Measurements from ENCODE around the gene ERN2.

The ERN2 gene

GRCh38 chr16:23691483-23692189, 21.4 kb downstream of the ERN2 start:
- POLR2A ChIA-PET, result interaction anchor here (0.7 kb wide), 1 partner anchor 36 kb away, joined by 3 read pairs; no protein-coding TSS in a partner anchor
- DNase-seq (ENCODE audit: extremely low spot score), result no peak
- CTCF ChIA-PET, result no interaction called here
- TF ChIP-seq NFRKB (IDR thresholded peaks at IDR 0.05) (no peak), PKNOX1 (IDR thresholded peaks at IDR 0.05) (no peak), ARNT (IDR thresholded peaks at IDR 0.05) (no peak), ELF4 (IDR thresholded peaks at IDR 0.05) (no peak), ZNF384 (IDR thresholded peaks at IDR 0.05) (no peak), FOXM1 (IDR thresholded peaks at IDR 0.05; ENCODE audit: borderline replicate concordance) (no peak)

DNA sequence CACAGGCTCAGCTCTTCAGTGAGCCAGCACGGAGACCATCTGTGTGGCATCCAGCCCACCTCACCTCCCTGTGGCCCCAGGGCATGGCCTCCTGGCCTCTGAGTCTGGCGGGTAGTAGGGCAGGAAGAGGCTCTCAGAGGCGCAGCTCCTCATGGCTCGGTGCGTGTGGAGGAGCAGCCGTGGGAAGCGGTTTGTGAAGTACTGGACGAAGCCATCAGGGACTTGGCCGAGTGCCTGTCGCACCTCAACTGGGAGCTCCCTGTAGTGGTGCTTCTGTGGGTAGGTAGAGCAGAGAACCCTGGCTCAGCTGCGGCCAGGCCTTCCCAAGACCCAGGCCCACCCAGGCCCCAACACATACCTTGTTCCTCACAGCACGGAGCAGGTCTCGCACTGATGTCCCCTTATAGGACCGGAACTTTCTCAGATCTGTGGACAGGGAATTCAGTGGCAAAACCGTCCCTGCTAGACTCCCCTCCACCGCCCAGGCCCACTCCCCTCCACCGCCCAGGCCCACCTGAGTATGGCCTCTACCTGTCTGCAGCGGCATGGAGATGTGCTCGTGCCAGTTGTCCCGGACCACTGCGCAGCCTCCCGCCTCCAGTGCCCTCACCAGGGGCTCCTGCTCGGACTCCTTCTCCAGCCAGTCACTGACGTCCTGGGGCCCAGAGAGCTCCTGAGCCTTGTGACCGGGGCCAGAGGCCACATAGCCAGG, 22.1 kb downstream of the ERN2 start:
- POLR2A ChIA-PET, result interaction anchor here (0.7 to 1.3 kb wide), 2 partner anchors 11 to 37 kb away, joined by 3 to 8 read pairs; no protein-coding TSS in a partner anchor
- TF ChIP-seq ZNF384 (IDR thresholded peaks at IDR 0.05) (no peak), TARDBP (IDR thresholded peaks at IDR 0.05) (no peak), BHLHE40 (IDR thresholded peaks at IDR 0.05; ENCODE audit: borderline replicate concordance) (no peak), L3MBTL2 (conservative IDR thresholded peaks at IDR 0.05) (no peak), NFRKB (IDR thresholded peaks at IDR 0.05) (no peak), FOXM1 (IDR thresholded peaks at IDR 0.05; ENCODE audit: borderline replicate concordance) (no peak), ELF4 (IDR thresholded peaks at IDR 0.05) (no peak), FOXK2 (IDR thresholded peaks at IDR 0.05) (no peak), PKNOX1 (IDR thresholded peaks at IDR 0.05) (no peak), ARNT (IDR thresholded peaks at IDR 0.05) (no peak), SP1 (IDR thresholded peaks at IDR 0.05) (no peak), FOXA1 (IDR thresholded peaks at IDR 0.05) (no peak), HDGF (IDR thresholded peaks at IDR 0.05; ENCODE audit: borderline replicate concordance) (no peak), CTBP1 (IDR thresholded peaks at IDR 0.05; ENCODE audit: borderline replicate concordance) (no peak), LEF1 (IDR thresholded peaks at IDR 0.05; ENCODE audit: borderline replicate concordance) (no peak)
- no peak for DNase-seq (ENCODE audit: extremely low spot score)
- CTCF ChIA-PET, result interaction anchor here (0.6 kb wide), 1 partner anchor 162 kb away, joined by 3 read pairs; no protein-coding TSS in a partner anchor

DNA sequence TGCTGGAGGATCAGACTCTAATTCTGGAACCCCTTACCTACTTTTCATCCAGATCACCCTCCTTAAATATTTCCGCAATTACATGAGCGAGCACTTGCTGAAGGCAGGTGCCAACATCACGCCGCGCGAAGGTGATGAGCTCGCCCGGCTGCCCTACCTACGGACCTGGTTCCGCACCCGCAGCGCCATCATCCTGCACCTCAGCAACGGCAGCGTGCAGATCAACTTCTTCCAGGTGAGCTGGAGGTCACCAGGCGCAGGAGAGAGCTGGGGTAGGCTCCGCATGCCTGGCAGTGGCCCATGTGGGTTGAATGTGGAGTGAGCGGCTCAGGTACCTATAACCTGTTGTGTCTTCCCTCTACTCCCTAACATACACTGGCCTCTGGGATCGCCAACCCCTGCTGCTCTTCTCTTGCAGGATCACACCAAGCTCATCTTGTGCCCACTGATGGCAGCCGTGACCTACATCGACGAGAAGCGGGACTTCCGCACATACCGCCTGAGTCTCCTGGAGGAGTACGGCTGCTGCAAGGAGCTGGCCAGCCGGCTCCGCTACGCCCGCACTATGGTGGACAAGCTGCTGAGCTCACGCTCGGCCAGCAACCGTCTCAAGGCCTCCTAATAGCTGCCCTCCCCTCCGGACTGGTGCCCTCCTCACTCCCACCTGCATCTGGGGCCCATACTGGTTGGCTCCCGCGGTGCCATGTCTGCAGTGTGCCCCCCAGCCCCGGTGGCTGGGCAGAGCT, 23.4 kb downstream of the ERN2 start:
- TF ChIP-seq ELF4 (IDR thresholded peaks at IDR 0.05) (no peak), FOXK2 (IDR thresholded peaks at IDR 0.05) (no peak), ZNF384 (IDR thresholded peaks at IDR 0.05) (no peak), LEF1 (IDR thresholded peaks at IDR 0.05; ENCODE audit: borderline replicate concordance) (no peak), HDGF (IDR thresholded peaks at IDR 0.05; ENCODE audit: borderline replicate concordance) (no peak), PKNOX1 (IDR thresholded peaks at IDR 0.05) (no peak), FOXA1 (IDR thresholded peaks at IDR 0.05) (no peak), ARNT (IDR thresholded peaks at IDR 0.05) (no peak), TARDBP (IDR thresholded peaks at IDR 0.05) (no peak), FOXM1 (IDR thresholded peaks at IDR 0.05; ENCODE audit: borderline replicate concordance) (no peak), BHLHE40 (IDR thresholded peaks at IDR 0.05; ENCODE audit: borderline replicate concordance) (no peak), SUZ12 (IDR thresholded peaks at IDR 0.05) (no peak), NFRKB (IDR thresholded peaks at IDR 0.05) (no peak)
- DNase-seq (ENCODE audit: extremely low spot score), result no peak
- POLR2A ChIA-PET, result interaction anchor here (1.3 kb wide), 1 partner anchor 10 kb away, joined by 8 read pairs; no protein-coding TSS in a partner anchor
- CTCF ChIA-PET, result no interaction called here

GRCh38 chr16:23687034-23687808, 25.8 kb downstream of the ERN2 start:
- ChIA-PET CTCF (no interaction called here), POLR2A (no interaction called here)
- no peak for DNase-seq (ENCODE audit: extremely low spot score)
- TF ChIP-seq LEF1 (IDR thresholded peaks at IDR 0.05; ENCODE audit: borderline replicate concordance) (no peak), FOXA1 (IDR thresholded peaks at IDR 0.05) (no peak), ELF4 (IDR thresholded peaks at IDR 0.05) (no peak), CTBP1 (IDR thresholded peaks at IDR 0.05; ENCODE audit: borderline replicate concordance) (no peak), SUZ12 (IDR thresholded peaks at IDR 0.05) (no peak), ARNT (IDR thresholded peaks at IDR 0.05) (no peak), ZNF384 (IDR thresholded peaks at IDR 0.05) (no peak), L3MBTL2 (conservative IDR thresholded peaks at IDR 0.05) (no peak)

DNA sequence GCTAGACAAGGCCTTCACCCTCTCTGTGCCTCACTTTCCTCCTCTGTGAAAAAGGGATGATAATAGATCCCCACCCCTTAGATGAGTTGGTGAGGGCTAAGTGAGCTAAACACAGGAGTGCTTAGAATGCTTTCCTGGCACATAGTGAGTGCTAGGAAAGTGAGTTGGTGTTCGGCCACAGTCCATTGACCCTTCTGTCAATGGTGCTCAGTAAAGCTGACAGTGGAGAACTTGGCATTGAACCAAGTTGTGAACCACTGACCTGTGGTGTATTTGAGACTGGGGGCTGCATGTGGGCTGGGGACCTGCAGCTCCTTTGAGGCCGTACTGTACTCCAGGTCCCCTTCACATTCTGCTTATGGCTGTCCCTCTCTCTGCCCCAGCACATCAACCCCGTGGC, 29.5 kb downstream of the ERN2 start:
- TF ChIP-seq FOXM1 (IDR thresholded peaks at IDR 0.05; ENCODE audit: borderline replicate concordance), result no peak
- no peak for TF ChIP-seq L3MBTL2 (conservative IDR thresholded peaks at IDR 0.05)
- no peak for TF ChIP-seq SUZ12 (IDR thresholded peaks at IDR 0.05)
- no peak for TF ChIP-seq ZNF384 (IDR thresholded peaks at IDR 0.05)
- TF ChIP-seq CTBP1 (IDR thresholded peaks at IDR 0.05; ENCODE audit: borderline replicate concordance), result no peak
- TF ChIP-seq NFRKB (IDR thresholded peaks at IDR 0.05), result no peak
- no peak for TF ChIP-seq ELF4 (IDR thresholded peaks at IDR 0.05)
- no peak for TF ChIP-seq BHLHE40 (IDR thresholded peaks at IDR 0.05; ENCODE audit: borderline replicate concordance)
- TF ChIP-seq PKNOX1 (IDR thresholded peaks at IDR 0.05), result no peak
- TF ChIP-seq SP1 (IDR thresholded peaks at IDR 0.05), result no peak
- DNase-seq (ENCODE audit: extremely low spot score), result no peak
- CTCF ChIA-PET, result no interaction called here
- POLR2A ChIA-PET, result no interaction called here

All from HEK293T (cell line).